DOHH2 (cell line): ENCODE results near the gene MINDY2.

ENCODE experiments used
- H3F3A ChIP-seq: fragments of 200-600 bp; sonication (generic), shearing (Covaris generic); 2 replicates; pipeline ENCODE4 v1.6.0; 2016; ENCODE audit warnings: antibody characterized with exemption, mild to moderate bottlenecking; ENCODE audit not compliant: control insufficient read depth, insufficient read depth
- H3K27ac ChIP-seq: fragments of 200-600 bp; sonication (generic); 2 replicates; pipeline ENCODE4 v1.5.1; 2014; ENCODE audit warnings: low read depth, mild to moderate bottlenecking, low read length, moderate library complexity
- H3K27me3 ChIP-seq: fragments of 200-600 bp; sonication (generic); 2 replicates; pipeline ENCODE4 v1.6.1; 2014; ENCODE audit warnings: mild to moderate bottlenecking, low read length, mixed read lengths; ENCODE audit not compliant: control insufficient read depth
- H3K36me3 ChIP-seq: fragments of 200-600 bp; sonication (generic); 2 replicates; pipeline ENCODE4 v1.6.1; 2014; ENCODE audit warnings: mild to moderate bottlenecking, low read length, moderate library complexity, mixed read lengths; ENCODE audit not compliant: control insufficient read depth
- H3K4me1 ChIP-seq: fragments of 200-600 bp; sonication (generic); 2 replicates; pipeline ENCODE4 v1.6.1; 2014; ENCODE audit warnings: mild to moderate bottlenecking, low read length, mixed read lengths; ENCODE audit not compliant: control insufficient read depth
- H3K4me2 ChIP-seq: fragments of 200-600 bp; sonication (generic); 2 replicates; pipeline ENCODE4 v1.6.0; 2014; ENCODE audit warnings: mild to moderate bottlenecking, low read length, moderate library complexity
- H3K4me3 ChIP-seq: fragments of 200-600 bp; sonication (generic); 2 replicates; pipeline ENCODE4 v1.5.1; 2014; ENCODE audit warnings: mild to moderate bottlenecking, low read length, mixed read lengths
- H3K79me2 ChIP-seq: fragments of 200-600 bp; sonication (generic); 2 replicates; pipeline ENCODE4 v1.6.1; 2014; ENCODE audit warnings: mild to moderate bottlenecking, low read length, mixed read lengths; ENCODE audit not compliant: control insufficient read depth
- H3K9me2 ChIP-seq: fragments of 200-600 bp; sonication (generic); replicated peaks from 2 replicates; pipeline ENCODE4 v1.6.1; 2014; ENCODE audit warnings: mild to moderate bottlenecking, low read length, mixed read lengths; ENCODE audit not compliant: control insufficient read depth
- H3K9me3 ChIP-seq: fragments of 200-600 bp; sonication (generic); 2 replicates; pipeline ENCODE4 v1.6.1; 2014; ENCODE audit warnings: antibody characterized with exemption, low read length, mixed read lengths; ENCODE audit not compliant: control insufficient read depth, insufficient read depth
- H4K20me1 ChIP-seq: fragments of 200-600 bp; sonication (generic); 2 replicates; pipeline ENCODE4 v1.6.0; 2014; ENCODE audit warnings: low read depth, mild to moderate bottlenecking, antibody characterized with exemption, low read length, moderate library complexity; ENCODE audit not compliant: control insufficient read depth, insufficient read depth
- EZH2phosphoT487 ChIP-seq: fragments of 200-600 bp; sonication (generic); IDR thresholded peaks from 2 replicates; pipeline ENCODE4 v1.6.1; 2017; ENCODE audit warnings: borderline replicate concordance, mild to moderate bottlenecking, antibody characterized with exemption, low read length, moderate library complexity, mixed read lengths
- TF ChIP-seq, protein P1 (sequence below): fragments of 200-600 bp; sonication (generic); IDR thresholded peaks from one replicate; pipeline ENCODE4 v1.5.1; 2014; ENCODE audit warnings: antibody characterized with exemption, mild to moderate bottlenecking, low read depth, low read length; ENCODE audit not compliant: poor library complexity, severe bottlenecking

MINDY2 gene

DNA sequence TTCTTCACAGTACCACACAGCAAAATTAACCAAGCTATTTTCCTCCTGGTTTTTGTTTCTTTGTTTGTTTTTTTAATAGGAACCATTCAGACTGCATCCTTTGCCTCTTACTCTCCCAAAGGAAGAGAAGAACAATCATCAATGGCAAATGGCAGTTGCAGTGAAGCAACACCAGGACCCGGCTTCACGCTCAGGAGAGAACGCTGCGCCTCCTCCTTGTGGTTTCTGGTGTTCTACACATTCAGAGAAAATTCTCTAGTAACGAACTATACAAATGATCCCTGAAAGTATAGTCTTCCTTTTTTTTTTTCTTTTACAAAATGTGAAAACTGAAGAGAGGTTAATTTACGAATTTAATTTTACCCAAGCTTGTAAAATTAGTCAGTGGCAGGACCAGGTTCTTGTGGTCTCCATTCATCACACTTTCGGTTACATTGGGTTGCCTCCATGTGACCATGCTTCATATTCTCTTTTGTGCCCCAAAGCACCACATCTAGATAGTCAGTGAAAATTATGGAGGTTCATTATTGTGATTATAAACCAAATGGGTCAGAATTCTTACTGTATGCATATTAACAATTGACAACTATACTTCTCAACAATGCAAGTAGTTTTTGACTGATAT lies 10.6 kb upstream of the MINDY2 start:
- H3K27me3 ChIP-seq = peaks cover 13% of the 10 kb centered on the region; the same call in 1 of the 2 replicates
- H3K4me1 ChIP-seq = no peaks in the 10 kb centered on the region
- peaks cover 8% of the 10 kb centered on the region for H3K9me3 ChIP-seq
- no peak overlapping the region for H3K4me2 ChIP-seq
- TF ChIP-seq, protein P1, sequence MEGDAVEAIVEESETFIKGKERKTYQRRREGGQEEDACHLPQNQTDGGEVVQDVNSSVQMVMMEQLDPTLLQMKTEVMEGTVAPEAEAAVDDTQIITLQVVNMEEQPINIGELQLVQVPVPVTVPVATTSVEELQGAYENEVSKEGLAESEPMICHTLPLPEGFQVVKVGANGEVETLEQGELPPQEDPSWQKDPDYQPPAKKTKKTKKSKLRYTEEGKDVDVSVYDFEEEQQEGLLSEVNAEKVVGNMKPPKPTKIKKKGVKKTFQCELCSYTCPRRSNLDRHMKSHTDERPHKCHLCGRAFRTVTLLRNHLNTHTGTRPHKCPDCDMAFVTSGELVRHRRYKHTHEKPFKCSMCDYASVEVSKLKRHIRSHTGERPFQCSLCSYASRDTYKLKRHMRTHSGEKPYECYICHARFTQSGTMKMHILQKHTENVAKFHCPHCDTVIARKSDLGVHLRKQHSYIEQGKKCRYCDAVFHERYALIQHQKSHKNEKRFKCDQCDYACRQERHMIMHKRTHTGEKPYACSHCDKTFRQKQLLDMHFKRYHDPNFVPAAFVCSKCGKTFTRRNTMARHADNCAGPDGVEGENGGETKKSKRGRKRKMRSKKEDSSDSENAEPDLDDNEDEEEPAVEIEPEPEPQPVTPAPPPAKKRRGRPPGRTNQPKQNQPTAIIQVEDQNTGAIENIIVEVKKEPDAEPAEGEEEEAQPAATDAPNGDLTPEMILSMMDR = no peak
- no peaks in the 10 kb centered on the region for H3K36me3 ChIP-seq
- H3F3A ChIP-seq = no peaks in the 10 kb centered on the region
- H3K4me3 ChIP-seq = no peak overlapping the region
- no peaks in the 10 kb centered on the region for H4K20me1 ChIP-seq
- H3K27ac ChIP-seq = no peak overlapping the region
- H3K79me2 ChIP-seq = no peaks in the 10 kb centered on the region
- no peaks in the 10 kb centered on the region for H3K9me2 ChIP-seq

DNA sequence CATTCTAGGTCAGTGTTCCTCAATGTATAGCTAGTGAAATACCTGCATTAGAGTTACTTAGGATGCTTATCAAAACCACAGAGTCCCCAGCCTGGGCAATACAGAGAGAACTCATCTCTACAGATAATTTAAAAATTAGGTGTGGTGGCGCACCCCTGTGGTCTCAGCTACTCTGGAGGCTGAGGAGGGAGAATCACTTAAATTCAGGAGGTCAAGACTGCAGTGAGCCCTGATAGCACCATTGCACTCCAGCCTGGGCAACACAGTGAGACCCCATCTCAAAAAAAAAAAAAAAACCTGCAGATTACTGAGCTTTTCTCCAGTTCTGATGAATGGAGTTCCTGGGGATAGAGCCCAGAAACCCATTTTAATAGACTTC lies 10.1 kb upstream of the MINDY2 start:
- no peak for TF ChIP-seq EZH2phosphoT487
- TF ChIP-seq, protein P1 = peak; percentile 41

GRCh38 chr15:58762285-58762684 lies 8.8 kb upstream of the MINDY2 start:
- Histone ChIP-seq H3K4me3 (no peak overlapping the region), H3K27ac (no peak overlapping the region), H3K9me2 (no peaks in the 10 kb centered on the region), H3K79me2 (no peaks in the 10 kb centered on the region), H3F3A (no peaks in the 10 kb centered on the region), H3K9me3 (peaks cover 8% of the 10 kb centered on the region), H3K4me1 (no peaks in the 10 kb centered on the region), H3K4me2 (no peak overlapping the region), H4K20me1 (no peaks in the 10 kb centered on the region), H3K36me3 (no peaks in the 10 kb centered on the region), H3K27me3 (peaks cover 13% of the 10 kb centered on the region; the same call in 1 of the 2 replicates)
- TF ChIP-seq, protein P1 = no peak
- TF ChIP-seq EZH2phosphoT487 = no peak

More for the DNA sequence above, 10.1 kb upstream of the MINDY2 start:
- Histone ChIP-seq H3K27ac (no peak overlapping the region), H3K36me3 (no peaks in the 10 kb centered on the region), H3K4me2 (no peak overlapping the region), H3K27me3 (peaks cover 13% of the 10 kb centered on the region; the same call in 1 of the 2 replicates), H3K79me2 (no peaks in the 10 kb centered on the region), H4K20me1 (no peaks in the 10 kb centered on the region), H3K9me2 (no peaks in the 10 kb centered on the region), H3F3A (no peaks in the 10 kb centered on the region), H3K4me1 (no peaks in the 10 kb centered on the region), H3K4me3 (no peak overlapping the region), H3K9me3 (peaks cover 8% of the 10 kb centered on the region)

DNA sequence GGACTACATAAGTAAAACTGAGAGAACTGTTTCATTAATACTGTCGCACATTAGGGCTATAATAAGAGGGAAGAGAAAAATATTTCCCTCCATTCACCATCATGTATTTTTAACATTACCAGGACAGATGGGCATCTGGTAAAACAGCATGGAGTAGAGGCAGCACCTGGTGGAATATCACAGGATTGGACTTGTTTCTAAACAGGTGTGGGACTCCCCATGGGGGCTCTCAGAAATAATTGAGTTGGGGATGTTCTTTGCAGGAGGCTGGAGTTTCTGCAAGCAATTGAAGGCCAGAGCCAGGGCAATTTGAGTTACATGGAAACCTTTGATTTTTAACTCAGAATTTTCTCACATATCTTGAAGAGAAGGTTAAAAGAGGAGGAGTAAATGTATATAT lies 8.4 kb upstream of the MINDY2 start:
- Histone ChIP-seq H3K27me3 (peaks cover 13% of the 10 kb centered on the region; the same call in 1 of the 2 replicates), H3K36me3 (no peaks in the 10 kb centered on the region), H3K9me3 (peaks cover 8% of the 10 kb centered on the region), H3K27ac (no peak overlapping the region), H3K9me2 (no peaks in the 10 kb centered on the region), H4K20me1 (no peaks in the 10 kb centered on the region), H3K79me2 (no peaks in the 10 kb centered on the region), H3K4me2 (no peak overlapping the region), H3K4me1 (no peaks in the 10 kb centered on the region), H3F3A (no peaks in the 10 kb centered on the region), H3K4me3 (no peak overlapping the region)
- TF ChIP-seq, protein P1 = no peak
- TF ChIP-seq EZH2phosphoT487 = no peak
